ENCODE results near the gene MED4.
"Not testable (repeated sequence)": the region's sequence is repeated elsewhere in the genome, so short reads cannot be mapped to it uniquely, and the experiment has no call there.

The MED4 gene

GRCh38 chr13:48094404-48094780 is 512 bp downstream of the MED4 start:
- peak in 4 of 56 donors; percentile 6 to 48 (median 12) for DNase-seq

- DNase-seq: no peak
These were observed 1.3 kb downstream of the MED4 start for GRCh38 chr13:48093588-48093987.

GRCh38 chr13:48086272-48086671 is 8.6 kb downstream of the MED4 start:
- no peak for DNase-seq

- no peak for DNase-seq
These were observed 13.2 kb downstream of the MED4 start for GRCh38 chr13:48081739-48082138.

- no peak for DNase-seq
These were observed 16.6 kb downstream of the MED4 start for GRCh38 chr13:48078251-48078656.

- DNase-seq: no peak
These were observed 20.9 kb downstream of the MED4 start for GRCh38 chr13:48074006-48074405.

GRCh38 chr13:48072787-48073186 is 22.1 kb downstream of the MED4 start:
- DNase-seq: no peak

- DNase-seq: no peak
These were observed 22.6 kb downstream of the MED4 start for GRCh38 chr13:48072304-48072703.

GRCh38 chr13:48070942-48071341 is 24.0 kb downstream of the MED4 start:
- DNase-seq: no peak

GRCh38 chr13:48069573-48069972 is 25.3 kb downstream of the MED4 start:
- DNase-seq: no peak

GRCh38 chr13:48068952-48069351 is 26.0 kb downstream of the MED4 start:
- no peak for DNase-seq

- DNase-seq: no peak
These were observed 26.9 kb downstream of the MED4 start for GRCh38 chr13:48068036-48068435.

GRCh38 chr13:48066310-48066989 is 28.5 kb downstream of the MED4 start:
- no peak for DNase-seq

GRCh38 chr13:48059951-48060350 is 35.0 kb downstream of the MED4 start:
- not testable (repeated sequence) for DNase-seq

- peak in 7 of 56 donors; percentile 2 to 36 (median 12) for DNase-seq
These were observed 36.4 kb downstream of the MED4 start for GRCh38 chr13:48058536-48058935.

- no peak for DNase-seq
These were observed 39.2 kb downstream of the MED4 start for GRCh38 chr13:48055712-48056111.

- no peak for DNase-seq
These were observed 40.3 kb downstream of the MED4 start for GRCh38 chr13:48054601-48055000.

GRCh38 chr13:48050550-48050949 is 44.4 kb downstream of the MED4 start:
- no peak for DNase-seq

- DNase-seq: no peak
These were observed 51.0 kb downstream of the MED4 start for GRCh38 chr13:48043789-48044503.

GRCh38 chr13:48042894-48043293 is 52.0 kb downstream of the MED4 start:
- no peak for DNase-seq

- DNase-seq: no peak
These were observed 54.0 kb downstream of the MED4 start for GRCh38 chr13:48040896-48041295.

GRCh38 chr13:48040049-48040448 is 54.9 kb downstream of the MED4 start:
- no peak for DNase-seq

- DNase-seq: peak in 2 of 56 donors; percentile 4 to 8
These were observed 56.1 kb downstream of the MED4 start for GRCh38 chr13:48038761-48039160.

Data from amygdala (tissue), 56 donors.